ENCODE results near the gene RAB7A.

RAB7A gene

DNA sequence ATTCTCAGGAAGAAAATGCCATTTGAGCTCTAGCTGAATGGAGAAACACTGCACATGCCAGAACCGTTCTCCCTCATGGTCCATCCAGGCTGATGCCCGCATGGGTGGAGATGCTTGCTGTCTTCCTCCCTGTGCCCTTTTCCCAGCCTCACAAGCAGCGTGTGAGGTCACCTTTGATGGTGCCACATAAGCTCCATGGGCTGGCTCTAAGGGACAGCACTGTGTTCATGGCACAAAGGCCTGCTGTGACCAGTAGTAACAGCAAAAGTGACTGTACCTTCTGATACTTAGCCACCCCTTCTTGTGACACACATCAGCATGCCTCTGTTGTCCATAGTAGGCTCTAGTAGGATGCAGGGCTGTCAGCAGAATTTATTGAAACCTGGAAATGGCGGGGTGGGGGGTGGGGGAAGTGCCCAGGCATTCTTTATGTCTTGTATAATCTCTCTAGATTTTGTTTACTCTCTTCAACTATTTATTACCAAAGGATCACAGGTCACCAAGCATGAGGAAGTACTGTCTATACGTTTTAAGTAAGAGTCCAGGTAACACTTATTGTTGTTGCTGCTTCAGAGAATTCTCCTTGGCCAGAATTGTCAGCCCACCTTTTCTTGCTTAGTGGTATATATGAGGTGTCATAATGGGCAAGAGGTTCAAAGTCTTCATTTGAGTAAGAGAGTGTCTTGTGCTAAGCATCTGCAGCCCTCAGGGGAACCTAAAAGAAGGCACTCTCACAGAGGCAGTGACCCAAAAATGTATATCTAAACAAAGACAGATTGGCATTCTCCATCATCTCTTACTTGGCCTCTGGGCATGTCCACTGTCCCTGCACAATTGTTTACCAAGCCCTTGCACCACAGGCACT lies 56.5 kb downstream of the RAB7A start:
- no peak for TF ChIP-seq POLR2AphosphoS5 (IDR thresholded peaks at IDR 0.05; ENCODE audit: low read depth, low read length)
- TF ChIP-seq TAF1 (IDR thresholded peaks at IDR 0.05; ENCODE audit: borderline replicate concordance, low read depth, low read length): no peak
- TF ChIP-seq POLR2A (IDR thresholded peaks at IDR 0.05; ENCODE audit: low read depth, low read length): no peak
- DNase-seq (ENCODE audit: insufficient read length): no peak
- FAIRE-seq: no peak

DNA sequence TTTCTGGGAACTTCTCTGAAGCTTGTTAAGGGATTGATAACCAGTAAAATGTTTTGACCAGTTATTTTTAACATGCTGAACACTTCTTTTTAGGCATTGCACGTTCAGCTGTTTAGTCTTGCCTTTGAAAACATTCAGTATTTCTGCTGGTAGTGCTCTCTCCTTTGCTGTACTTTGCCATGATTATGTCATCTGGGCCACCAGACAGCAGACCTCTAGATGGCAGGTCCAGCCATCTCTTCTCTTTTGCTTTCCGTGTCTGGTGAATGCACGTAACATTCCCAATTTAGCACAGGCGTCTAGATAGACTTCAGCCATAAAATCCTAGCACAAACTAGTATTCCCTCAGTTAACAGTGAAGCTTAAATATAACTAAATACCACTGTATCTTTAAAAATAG lies 57.8 kb downstream of the RAB7A start:
- TF ChIP-seq TAF1 (IDR thresholded peaks at IDR 0.05; ENCODE audit: borderline replicate concordance, low read depth, low read length): no peak
- TF ChIP-seq POLR2AphosphoS5 (IDR thresholded peaks at IDR 0.05; ENCODE audit: low read depth, low read length): no peak
- no peak for TF ChIP-seq POLR2A (IDR thresholded peaks at IDR 0.05; ENCODE audit: low read depth, low read length)
- no peak for DNase-seq (ENCODE audit: insufficient read length)
- FAIRE-seq: no peak

DNA sequence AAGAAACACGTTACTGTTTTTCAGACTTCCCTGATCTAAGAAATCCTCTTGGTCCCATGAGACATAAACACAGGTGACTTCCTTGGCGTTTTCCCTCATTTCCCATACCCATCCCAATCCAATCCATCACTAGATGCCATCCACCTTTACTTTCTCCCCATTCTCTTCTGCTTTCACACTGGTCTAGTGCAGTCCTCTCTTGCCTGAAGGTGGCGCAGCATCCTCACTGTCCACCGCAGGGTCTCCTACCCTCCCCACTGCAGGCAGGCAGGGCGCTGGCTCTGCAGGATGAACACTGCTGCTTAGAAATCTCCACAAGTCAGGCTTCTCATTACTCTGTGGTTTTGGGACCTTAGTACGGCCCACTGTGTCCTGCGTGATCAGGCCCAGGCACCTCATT lies 58.2 kb downstream of the RAB7A start:
- no peak for DNase-seq (ENCODE audit: insufficient read length)
- no peak for FAIRE-seq
- TF ChIP-seq POLR2A (IDR thresholded peaks at IDR 0.05; ENCODE audit: low read depth, low read length) (no peak), TAF1 (IDR thresholded peaks at IDR 0.05; ENCODE audit: borderline replicate concordance, low read depth, low read length) (no peak), POLR2AphosphoS5 (IDR thresholded peaks at IDR 0.05; ENCODE audit: low read depth, low read length) (no peak)

DNA sequence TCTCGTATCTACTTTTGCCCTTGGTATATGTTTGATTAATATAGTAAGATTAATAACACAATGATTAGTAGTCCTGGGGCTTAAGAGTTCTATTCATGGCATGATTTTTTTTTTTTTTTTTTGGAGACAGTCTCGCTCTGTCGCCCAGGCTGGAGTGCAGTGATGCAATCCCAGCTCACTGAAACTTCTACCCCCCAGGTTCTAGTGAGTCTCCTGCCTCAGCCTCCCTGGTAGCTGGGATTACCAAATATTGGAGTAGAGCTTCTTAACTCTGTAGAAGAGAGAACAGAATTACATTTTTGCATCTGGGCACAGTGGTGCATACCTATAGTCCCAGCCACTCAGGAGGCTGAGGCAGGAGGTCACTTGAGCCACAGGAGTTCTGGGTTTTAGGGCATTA lies 58.9 kb downstream of the RAB7A start:
- FAIRE-seq: no peak
- no peak for TF ChIP-seq TAF1 (IDR thresholded peaks at IDR 0.05; ENCODE audit: borderline replicate concordance, low read depth, low read length)
- no peak for TF ChIP-seq POLR2AphosphoS5 (IDR thresholded peaks at IDR 0.05; ENCODE audit: low read depth, low read length)
- no peak for TF ChIP-seq POLR2A (IDR thresholded peaks at IDR 0.05; ENCODE audit: low read depth, low read length)

GRCh38 chr3:128786434-128787020 lies 60.5 kb downstream of the RAB7A start:
- TF ChIP-seq POLR2A (IDR thresholded peaks at IDR 0.05; ENCODE audit: low read depth, low read length) (no peak), POLR2AphosphoS5 (IDR thresholded peaks at IDR 0.05; ENCODE audit: low read depth, low read length) (no peak), TAF1 (IDR thresholded peaks at IDR 0.05; ENCODE audit: borderline replicate concordance, low read depth, low read length) (no peak)
- DNase-seq (ENCODE audit: insufficient read length) (no peak), FAIRE-seq (no peak)

More for the DNA sequence above, 58.9 kb downstream of the RAB7A start:
- no peak for DNase-seq (ENCODE audit: insufficient read length)

DNA sequence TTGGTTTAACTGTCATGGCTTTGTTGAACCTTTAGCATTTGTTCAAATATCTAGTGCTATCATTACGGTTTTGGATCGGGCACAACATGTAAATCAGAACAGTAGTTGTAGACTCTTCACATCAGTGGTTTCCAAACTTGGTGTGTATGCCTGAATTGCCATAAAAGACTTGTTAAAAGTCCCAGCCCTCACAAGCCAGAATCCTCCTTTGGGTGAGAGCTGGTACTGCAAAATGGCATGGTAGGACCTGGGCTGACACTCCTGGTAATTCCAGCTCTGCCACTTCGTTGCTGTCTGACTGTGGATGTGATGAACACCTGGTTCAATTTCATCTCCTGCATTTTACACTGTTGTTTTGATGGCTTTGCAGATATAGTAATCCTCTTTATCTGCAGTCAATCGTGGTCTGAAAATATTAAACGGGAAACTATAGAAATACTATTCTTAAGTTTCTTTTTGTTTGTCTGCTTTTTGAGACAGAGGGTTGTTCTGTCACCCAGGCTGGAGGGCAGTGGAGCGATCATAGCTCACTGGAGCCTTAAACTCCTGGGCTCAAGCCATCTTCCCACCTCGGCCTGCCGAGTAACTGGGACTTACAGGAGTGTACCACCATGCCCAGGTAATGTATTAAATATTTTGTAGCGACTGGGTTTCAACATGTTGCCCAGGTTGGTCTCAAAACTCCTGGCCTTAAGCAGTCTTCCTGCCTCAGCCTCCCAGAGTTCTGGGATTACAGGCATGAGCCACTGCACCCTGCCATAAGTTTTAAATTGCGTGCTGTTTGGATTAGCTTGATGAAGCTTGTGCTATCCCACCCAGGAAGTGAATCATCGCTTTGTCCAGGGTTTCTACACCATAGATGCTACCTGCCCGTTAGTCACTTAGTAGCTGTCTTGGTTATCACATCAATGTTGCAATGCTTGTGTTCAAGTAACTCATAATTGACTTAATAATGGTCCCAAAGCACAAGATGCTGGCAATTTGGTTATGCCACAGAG lies 61.6 kb downstream of the RAB7A start:
- no peak for TF ChIP-seq TAF1 (IDR thresholded peaks at IDR 0.05; ENCODE audit: borderline replicate concordance, low read depth, low read length)
- TF ChIP-seq POLR2AphosphoS5 (IDR thresholded peaks at IDR 0.05; ENCODE audit: low read depth, low read length): no peak
- TF ChIP-seq POLR2A (IDR thresholded peaks at IDR 0.05; ENCODE audit: low read depth, low read length): no peak
- FAIRE-seq (peak; percentile 40), DNase-seq (ENCODE audit: insufficient read length) (no peak)

DNA sequence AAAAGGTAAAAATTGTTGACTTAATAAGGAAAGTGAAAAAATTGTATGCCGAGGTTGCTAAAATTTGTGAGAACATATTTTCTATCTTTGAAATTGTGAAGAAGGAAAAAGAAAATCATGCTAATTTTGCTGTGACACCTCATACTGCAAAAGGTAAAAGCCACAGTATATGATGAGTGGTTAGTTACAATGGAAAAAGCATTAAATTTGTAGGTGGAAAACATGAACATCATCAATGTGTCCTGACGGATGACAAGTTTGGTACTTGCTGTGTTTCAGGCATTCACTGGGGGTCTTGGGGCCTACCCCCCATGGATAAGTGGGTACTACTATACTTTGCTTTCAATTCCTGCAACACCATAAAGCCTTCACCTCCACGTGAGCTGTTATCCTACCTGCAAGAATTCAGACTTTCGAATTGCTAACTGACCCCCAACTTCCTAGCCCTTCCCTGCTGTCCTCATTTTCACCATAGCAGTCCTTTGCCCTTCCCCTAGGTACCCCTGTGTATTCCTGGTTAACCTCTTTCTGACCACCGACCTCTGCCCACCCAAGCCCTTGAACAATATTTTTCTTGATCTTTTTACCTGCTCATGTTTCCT lies 62.4 kb downstream of the RAB7A start:
- TF ChIP-seq POLR2AphosphoS5 (IDR thresholded peaks at IDR 0.05; ENCODE audit: low read depth, low read length): no peak
- TF ChIP-seq TAF1 (IDR thresholded peaks at IDR 0.05; ENCODE audit: borderline replicate concordance, low read depth, low read length): no peak
- no peak for TF ChIP-seq POLR2A (IDR thresholded peaks at IDR 0.05; ENCODE audit: low read depth, low read length)
- FAIRE-seq (peak; percentile 68), DNase-seq (ENCODE audit: insufficient read length) (no peak)

DNA sequence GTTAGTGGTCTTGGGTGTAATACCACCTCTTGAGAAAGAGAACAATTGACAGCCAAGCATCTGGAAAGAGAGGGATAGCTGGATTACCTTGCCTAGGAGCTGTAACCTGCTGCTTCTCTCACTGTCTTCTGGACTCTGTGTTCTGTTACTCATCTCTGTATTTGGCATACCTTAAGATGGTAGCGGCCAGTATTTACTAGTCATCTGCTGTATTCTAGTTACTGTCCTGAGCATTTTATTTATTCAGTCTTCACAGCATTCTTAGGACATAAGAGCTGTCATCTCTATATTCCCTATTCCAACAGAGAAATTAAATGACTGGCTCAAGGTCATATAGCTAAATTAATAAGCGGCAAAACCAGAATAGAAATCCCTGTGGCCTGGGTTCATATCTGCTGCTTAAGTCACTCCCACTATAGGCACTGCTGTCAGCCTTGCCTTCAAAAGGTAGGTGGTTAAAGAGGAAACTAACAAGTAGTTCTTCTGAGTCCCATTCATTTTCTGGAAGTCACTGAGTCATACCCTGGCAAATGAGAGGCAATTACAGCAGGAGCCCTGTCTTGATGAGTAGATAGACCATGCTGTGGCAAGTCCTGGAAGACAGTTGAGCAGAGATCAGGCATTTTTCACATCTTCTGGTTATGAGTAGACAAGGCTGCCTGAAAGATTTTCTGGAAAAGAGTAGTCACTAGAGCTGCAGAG lies 68.2 kb downstream of the RAB7A start:
- no peak for DNase-seq (ENCODE audit: insufficient read length)
- TF ChIP-seq TAF1 (IDR thresholded peaks at IDR 0.05; ENCODE audit: borderline replicate concordance, low read depth, low read length) (no peak), POLR2A (IDR thresholded peaks at IDR 0.05; ENCODE audit: low read depth, low read length) (no peak), POLR2AphosphoS5 (IDR thresholded peaks at IDR 0.05; ENCODE audit: low read depth, low read length) (no peak)
- peak; percentile 70 for FAIRE-seq

- TF ChIP-seq POLR2A (IDR thresholded peaks at IDR 0.05; ENCODE audit: low read depth, low read length) (no peak), POLR2AphosphoS5 (IDR thresholded peaks at IDR 0.05; ENCODE audit: low read depth, low read length) (no peak), TAF1 (IDR thresholded peaks at IDR 0.05; ENCODE audit: borderline replicate concordance, low read depth, low read length) (no peak)
- FAIRE-seq (peak; percentile 95), DNase-seq (ENCODE audit: insufficient read length) (peak; percentile 61)
These were observed 69.0 kb downstream of the RAB7A start for GRCh38 chr3:128794770-128795649.

Measured in GM12892 (cell line).